C4-2B (cell line): ENCODE measurements around the gene MIEN1.

Experiments used
- ZFX ChIP-seq: fragments of 450-650 bp; IDR thresholded peaks from 2 replicates; pipeline ENCODE4 v1.6.1; 2017
- TF ChIP-seq, protein P1 (sequence below): fragments of 450-650 bp; conservative IDR thresholded peaks from 2 replicates; pipeline ENCODE4 v1.5.1; 2017; ENCODE audit warnings: mild to moderate bottlenecking

DNA sequence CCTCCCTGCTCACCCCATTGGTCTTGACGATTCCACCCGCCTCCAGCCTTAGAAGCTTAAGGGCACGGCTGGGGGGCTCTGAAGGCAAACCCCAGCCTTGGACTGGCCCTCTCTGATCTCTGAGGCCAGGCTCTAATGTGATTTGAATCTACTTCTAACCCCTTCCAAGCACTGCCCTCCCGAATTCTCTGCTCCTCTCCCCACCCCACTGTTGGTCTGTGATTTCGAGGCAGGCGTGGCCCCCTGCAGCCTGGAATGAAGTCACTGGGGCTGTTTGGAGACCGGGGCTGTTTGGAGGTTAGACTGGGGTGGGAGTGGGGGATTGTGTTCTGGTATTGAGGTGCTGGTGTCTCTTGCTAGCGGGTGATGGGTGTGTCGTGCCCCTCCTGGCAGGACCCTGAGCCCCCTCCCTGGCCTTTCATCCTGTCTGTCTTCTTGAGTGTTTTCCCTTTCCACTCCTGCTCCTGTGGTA, 9.6 kb upstream of the MIEN1 start:
- TF ChIP-seq, protein P1, sequence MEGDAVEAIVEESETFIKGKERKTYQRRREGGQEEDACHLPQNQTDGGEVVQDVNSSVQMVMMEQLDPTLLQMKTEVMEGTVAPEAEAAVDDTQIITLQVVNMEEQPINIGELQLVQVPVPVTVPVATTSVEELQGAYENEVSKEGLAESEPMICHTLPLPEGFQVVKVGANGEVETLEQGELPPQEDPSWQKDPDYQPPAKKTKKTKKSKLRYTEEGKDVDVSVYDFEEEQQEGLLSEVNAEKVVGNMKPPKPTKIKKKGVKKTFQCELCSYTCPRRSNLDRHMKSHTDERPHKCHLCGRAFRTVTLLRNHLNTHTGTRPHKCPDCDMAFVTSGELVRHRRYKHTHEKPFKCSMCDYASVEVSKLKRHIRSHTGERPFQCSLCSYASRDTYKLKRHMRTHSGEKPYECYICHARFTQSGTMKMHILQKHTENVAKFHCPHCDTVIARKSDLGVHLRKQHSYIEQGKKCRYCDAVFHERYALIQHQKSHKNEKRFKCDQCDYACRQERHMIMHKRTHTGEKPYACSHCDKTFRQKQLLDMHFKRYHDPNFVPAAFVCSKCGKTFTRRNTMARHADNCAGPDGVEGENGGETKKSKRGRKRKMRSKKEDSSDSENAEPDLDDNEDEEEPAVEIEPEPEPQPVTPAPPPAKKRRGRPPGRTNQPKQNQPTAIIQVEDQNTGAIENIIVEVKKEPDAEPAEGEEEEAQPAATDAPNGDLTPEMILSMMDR: no peak
- no peak for TF ChIP-seq ZFX
